Activated T-cell treated with anti-CD3 and anti-CD28 coated beads, Interleukin-2, amount 50 U/mL, for 24 hours (primary cell): Measurements from ENCODE around the gene TSPAN18.

ENCODE experiments used
- DNase-seq: peaks from one replicate; pipeline ENCODE4 v3.0.0-alpha.2; 2020
- H3K27ac Mint-ChIP-seq: 2 replicates; pipeline ENCODE4 v1.8.0; 2020; ENCODE audit warnings: mild to moderate bottlenecking, mixed read lengths
- H3K27me3 Mint-ChIP-seq: 2 replicates; pipeline ENCODE4 v1.8.0; 2020; ENCODE audit warnings: mixed read lengths
- H3K36me3 Mint-ChIP-seq: 2 replicates; pipeline ENCODE4 v1.8.0; 2020; ENCODE audit warnings: low read depth, mixed read lengths
- H3K4me1 Mint-ChIP-seq: 2 replicates; pipeline ENCODE4 v1.8.0; 2020; ENCODE audit warnings: low read depth, mixed read lengths
- H3K4me3 Mint-ChIP-seq: 2 replicates; pipeline ENCODE4 v1.8.0; 2020; ENCODE audit warnings: mild to moderate bottlenecking, moderate library complexity, mixed read lengths
- H3K9me3 Mint-ChIP-seq: 2 replicates; pipeline ENCODE4 v1.8.0; 2020; ENCODE audit warnings: mixed read lengths

Gene TSPAN18

DNA sequence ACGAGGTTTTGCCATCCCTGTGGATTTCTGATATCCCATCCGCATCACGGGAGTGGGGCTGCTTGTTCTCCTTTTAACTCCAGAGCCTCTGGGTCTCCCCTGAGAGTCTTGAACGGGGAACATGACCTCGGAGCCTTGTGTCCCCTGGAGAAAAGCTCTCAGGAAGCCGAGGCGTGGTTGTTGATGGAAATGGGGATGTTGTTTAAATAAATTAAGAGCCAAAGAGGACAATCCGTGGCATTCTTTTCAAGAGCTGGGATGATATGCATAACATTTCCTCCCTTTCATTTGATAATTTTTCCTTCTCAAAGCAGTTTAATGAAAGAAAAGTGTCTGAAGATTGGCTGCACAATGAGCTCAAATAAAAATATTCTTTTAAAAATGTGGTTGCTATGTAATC lies 14.2 kb downstream of the TSPAN18 start:
- no peak for DNase-seq
- Mint-ChIP-seq H3K9me3 (no peaks in the 10 kb centered on the region), H3K27me3 (no peaks in the 10 kb centered on the region), H3K4me3 (no peak overlapping the region), H3K4me1 (peaks cover 36% of the 10 kb centered on the region), H3K36me3 (peaks cover 3% of the 10 kb centered on the region), H3K27ac (no peak overlapping the region)

GRCh38 chr11:44741976-44742375 lies 15.2 kb downstream of the TSPAN18 start:
- no peak overlapping the region for H3K4me3 Mint-ChIP-seq
- no peak overlapping the region for H3K27ac Mint-ChIP-seq
- no peaks in the 10 kb centered on the region for H3K27me3 Mint-ChIP-seq
- peaks cover 3% of the 10 kb centered on the region for H3K36me3 Mint-ChIP-seq
- DNase-seq, result no peak
- H3K9me3 Mint-ChIP-seq, result no peaks in the 10 kb centered on the region
- peaks cover 37% of the 10 kb centered on the region for H3K4me1 Mint-ChIP-seq

DNA sequence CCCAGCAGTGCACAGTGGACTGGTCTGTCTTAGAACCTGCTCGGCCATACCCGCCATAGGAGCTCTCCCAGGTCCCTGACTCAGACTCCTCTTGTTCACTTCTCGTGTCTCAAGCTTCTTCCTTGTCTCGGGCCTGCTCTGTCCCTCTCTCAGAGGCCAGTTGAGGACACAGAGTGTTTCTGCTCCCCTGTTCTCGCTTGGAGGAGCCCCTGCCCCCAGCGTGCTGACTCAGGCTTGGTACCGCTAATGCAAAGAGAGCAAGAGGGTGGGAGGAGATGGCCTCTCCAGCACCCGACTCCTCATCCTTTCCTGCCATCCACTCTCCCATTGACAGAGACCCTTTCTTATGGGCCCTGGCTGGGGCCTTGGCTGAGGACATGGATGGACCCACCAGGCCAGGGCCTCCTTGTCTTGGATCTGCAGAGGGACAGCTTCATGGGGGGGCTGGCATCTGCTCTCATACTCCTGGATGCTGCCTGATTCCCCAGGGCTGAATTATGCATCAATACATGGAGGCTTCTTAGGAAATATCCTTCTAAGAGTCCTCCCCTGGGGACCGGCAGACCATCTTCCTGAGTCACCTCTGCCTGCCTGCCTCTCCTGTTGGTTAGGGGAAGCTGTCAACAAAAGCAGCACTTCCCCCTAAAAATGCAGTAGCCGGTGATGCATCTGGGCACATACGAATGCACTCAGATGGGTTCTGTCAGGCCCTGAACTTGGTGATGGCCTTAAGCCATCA lies 15.9 kb downstream of the TSPAN18 start:
- Mint-ChIP-seq H3K4me1 (peaks cover 37% of the 10 kb centered on the region), H3K9me3 (no peaks in the 10 kb centered on the region), H3K4me3 (no peak overlapping the region), H3K27ac (no peak overlapping the region), H3K27me3 (no peaks in the 10 kb centered on the region), H3K36me3 (peaks cover 3% of the 10 kb centered on the region)
- no peak for DNase-seq

GRCh38 chr11:44743326-44743725 lies 16.6 kb downstream of the TSPAN18 start:
- Mint-ChIP-seq H3K4me1 (peaks cover 37% of the 10 kb centered on the region), H3K27me3 (no peaks in the 10 kb centered on the region), H3K27ac (no peak overlapping the region), H3K4me3 (no peak overlapping the region), H3K36me3 (peaks cover 3% of the 10 kb centered on the region), H3K9me3 (no peaks in the 10 kb centered on the region)
- no peak for DNase-seq

DNA sequence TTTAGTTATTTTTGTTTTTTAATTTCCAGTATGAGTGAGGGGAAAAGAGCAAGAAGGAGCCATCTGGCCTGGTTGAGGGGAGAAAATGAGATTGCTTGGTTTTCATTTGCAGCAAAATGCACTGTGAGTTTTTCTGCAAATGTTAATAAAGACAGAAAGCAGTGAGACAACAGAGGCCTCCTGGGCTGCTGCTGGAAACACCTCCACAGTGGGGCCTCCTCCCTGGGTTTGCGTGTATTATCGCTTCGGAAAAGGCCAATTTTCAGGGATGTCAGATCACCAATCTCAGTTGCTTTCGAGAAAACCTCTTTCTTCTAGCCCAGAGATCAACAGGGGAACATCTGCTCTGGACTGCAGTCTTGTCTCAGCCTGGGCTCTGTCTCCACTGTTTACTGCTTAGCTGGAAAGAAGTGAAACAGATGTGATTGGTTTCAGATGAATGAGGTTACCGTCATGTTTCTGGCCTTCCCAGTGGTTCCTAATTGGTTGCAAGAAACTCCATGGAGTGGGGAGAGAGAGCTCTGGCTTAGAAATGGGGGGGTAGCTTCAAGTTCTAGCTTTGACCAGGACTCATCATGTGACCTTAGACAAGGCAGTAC lies 17.3 kb downstream of the TSPAN18 start:
- H3K27ac Mint-ChIP-seq, result no peak overlapping the region
- no peaks in the 10 kb centered on the region for H3K36me3 Mint-ChIP-seq
- no peaks in the 10 kb centered on the region for H3K27me3 Mint-ChIP-seq
- H3K4me3 Mint-ChIP-seq, result no peak overlapping the region
- H3K9me3 Mint-ChIP-seq, result no peaks in the 10 kb centered on the region
- H3K4me1 Mint-ChIP-seq, result peaks cover 41% of the 10 kb centered on the region
- no peak for DNase-seq

GRCh38 chr11:44746894-44747293 lies 20.1 kb downstream of the TSPAN18 start:
- Mint-ChIP-seq H3K9me3 (no peaks in the 10 kb centered on the region), H3K27ac (no peak overlapping the region), H3K4me3 (no peak overlapping the region), H3K36me3 (no peaks in the 10 kb centered on the region), H3K4me1 (peaks cover 38% of the 10 kb centered on the region), H3K27me3 (no peaks in the 10 kb centered on the region)
- no peak for DNase-seq

- Mint-ChIP-seq H3K4me1 (peaks cover 41% of the 10 kb centered on the region), H3K9me3 (no peaks in the 10 kb centered on the region), H3K4me3 (no peak overlapping the region), H3K27me3 (no peaks in the 10 kb centered on the region), H3K36me3 (no peaks in the 10 kb centered on the region), H3K27ac (no peak overlapping the region)
- no peak for DNase-seq
Observed at GRCh38 chr11:44747316-44747715, 20.6 kb downstream of the TSPAN18 start.

- Mint-ChIP-seq H3K36me3 (no peaks in the 10 kb centered on the region), H3K4me3 (no peak overlapping the region), H3K4me1 (peaks cover 41% of the 10 kb centered on the region), H3K9me3 (no peaks in the 10 kb centered on the region), H3K27ac (peak overlapping the region; percentile 13), H3K27me3 (no peaks in the 10 kb centered on the region)
- no peak for DNase-seq
Observed at GRCh38 chr11:44747836-44748235, 21.1 kb downstream of the TSPAN18 start.

GRCh38 chr11:44748606-44749005 lies 21.8 kb downstream of the TSPAN18 start:
- no peaks in the 10 kb centered on the region for H3K27me3 Mint-ChIP-seq
- no peaks in the 10 kb centered on the region for H3K36me3 Mint-ChIP-seq
- no peaks in the 10 kb centered on the region for H3K9me3 Mint-ChIP-seq
- H3K27ac Mint-ChIP-seq, result no peak overlapping the region
- peaks cover 41% of the 10 kb centered on the region for H3K4me1 Mint-ChIP-seq
- H3K4me3 Mint-ChIP-seq, result no peak overlapping the region
- DNase-seq, result no peak

DNA sequence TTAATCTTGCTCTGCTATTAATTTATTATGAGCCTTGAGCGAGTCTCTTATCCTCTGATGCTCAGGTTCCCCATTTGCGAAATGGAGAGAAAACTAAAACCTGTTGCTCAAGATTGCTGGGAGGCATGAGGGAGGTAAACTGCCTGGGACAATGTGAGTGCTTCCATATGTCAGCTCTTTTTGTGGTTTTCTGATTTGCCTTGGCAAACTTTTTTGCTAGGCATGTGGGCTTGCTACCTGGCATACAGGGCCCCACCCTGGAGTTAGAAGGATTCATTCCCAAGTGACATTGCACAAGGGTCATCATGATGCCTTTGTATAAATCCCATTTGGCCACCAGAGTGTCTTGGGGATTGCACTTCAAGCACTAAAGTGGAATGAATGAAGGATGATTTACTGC lies 22.4 kb downstream of the TSPAN18 start:
- DNase-seq, result no peak
- no peaks in the 10 kb centered on the region for H3K9me3 Mint-ChIP-seq
- H3K27ac Mint-ChIP-seq, result no peak overlapping the region
- H3K4me1 Mint-ChIP-seq, result peaks cover 38% of the 10 kb centered on the region
- H3K4me3 Mint-ChIP-seq, result no peak overlapping the region
- H3K27me3 Mint-ChIP-seq, result no peaks in the 10 kb centered on the region
- no peaks in the 10 kb centered on the region for H3K36me3 Mint-ChIP-seq

DNA sequence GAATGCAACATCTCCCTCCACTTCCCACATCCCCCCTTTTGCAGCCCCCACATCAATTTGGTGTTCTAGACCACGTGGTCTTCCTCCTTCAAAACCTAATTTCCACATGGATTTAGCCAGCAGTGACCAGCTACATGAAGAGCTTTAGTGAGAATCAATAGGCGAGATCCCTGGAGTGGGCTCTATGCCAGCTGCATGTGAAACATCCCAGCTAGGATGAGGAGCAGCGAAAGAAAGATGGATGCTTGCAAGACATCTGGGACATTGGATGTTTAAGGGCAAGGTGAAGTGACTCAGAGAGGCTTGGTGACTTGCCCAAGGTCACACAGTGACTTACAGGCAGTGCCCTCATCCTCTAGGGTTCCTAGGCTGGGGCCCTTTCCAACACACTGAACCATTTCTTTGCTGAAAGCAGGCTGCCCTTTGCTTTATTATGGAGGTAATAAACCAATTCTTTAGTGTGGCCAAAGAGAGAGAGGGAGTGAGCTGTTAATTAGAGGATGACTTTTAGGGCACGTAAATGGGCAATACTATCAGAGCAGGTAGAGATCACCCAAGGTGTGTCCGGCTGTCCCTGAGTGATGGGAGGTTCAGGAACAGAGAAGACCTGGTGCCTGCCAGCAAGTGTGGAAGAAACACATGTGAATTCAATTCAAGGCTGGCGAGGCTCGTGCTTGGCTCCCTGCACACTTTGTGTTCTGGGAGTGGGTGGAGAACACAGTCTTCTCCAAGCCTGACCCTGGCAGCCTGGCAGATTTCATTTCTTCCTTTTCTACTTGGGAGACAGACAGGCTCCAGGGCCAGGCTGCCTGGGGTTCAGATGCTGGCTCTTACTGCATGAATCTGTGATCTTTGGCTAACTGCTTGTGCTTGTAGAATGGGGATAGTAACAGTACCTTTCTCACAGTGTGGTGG lies 24.0 kb downstream of the TSPAN18 start:
- no peak for DNase-seq
- H3K4me1 Mint-ChIP-seq, result peaks cover 29% of the 10 kb centered on the region
- H3K27ac Mint-ChIP-seq, result no peak overlapping the region
- no peaks in the 10 kb centered on the region for H3K9me3 Mint-ChIP-seq
- H3K4me3 Mint-ChIP-seq, result no peak overlapping the region
- H3K36me3 Mint-ChIP-seq, result no peaks in the 10 kb centered on the region
- H3K27me3 Mint-ChIP-seq, result no peaks in the 10 kb centered on the region

DNA sequence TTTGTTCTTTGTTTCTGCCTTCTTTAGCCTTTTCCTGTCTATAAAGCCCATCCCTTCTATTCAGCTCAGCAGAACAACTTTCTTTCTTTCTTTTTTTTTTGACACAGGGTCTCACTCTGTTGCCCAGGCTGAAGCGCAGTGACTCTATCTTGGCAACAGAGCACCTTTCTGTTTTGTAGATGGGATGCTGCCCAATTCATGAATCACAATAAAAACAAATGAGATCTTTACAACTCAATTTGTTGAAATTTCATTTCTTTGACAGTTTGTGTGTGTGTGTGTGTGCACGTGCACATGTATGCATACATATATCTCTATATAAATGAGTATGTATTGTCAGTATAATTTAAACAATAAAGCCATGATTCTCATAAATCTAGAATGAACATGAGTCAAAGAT lies 25.5 kb downstream of the TSPAN18 start:
- no peaks in the 10 kb centered on the region for H3K27me3 Mint-ChIP-seq
- peaks cover 18% of the 10 kb centered on the region for H3K4me1 Mint-ChIP-seq
- no peak overlapping the region for H3K27ac Mint-ChIP-seq
- DNase-seq, result no peak
- no peaks in the 10 kb centered on the region for H3K36me3 Mint-ChIP-seq
- H3K9me3 Mint-ChIP-seq, result peaks cover 2% of the 10 kb centered on the region
- no peak overlapping the region for H3K4me3 Mint-ChIP-seq

- no peak overlapping the region for H3K4me3 Mint-ChIP-seq
- no peaks in the 10 kb centered on the region for H3K27me3 Mint-ChIP-seq
- no peak overlapping the region for H3K27ac Mint-ChIP-seq
- H3K36me3 Mint-ChIP-seq, result no peaks in the 10 kb centered on the region
- peaks cover 2% of the 10 kb centered on the region for H3K9me3 Mint-ChIP-seq
- peaks cover 14% of the 10 kb centered on the region for H3K4me1 Mint-ChIP-seq
- DNase-seq, result no peak
Observed at GRCh38 chr11:44752713-44753112, 26.0 kb downstream of the TSPAN18 start.

DNA sequence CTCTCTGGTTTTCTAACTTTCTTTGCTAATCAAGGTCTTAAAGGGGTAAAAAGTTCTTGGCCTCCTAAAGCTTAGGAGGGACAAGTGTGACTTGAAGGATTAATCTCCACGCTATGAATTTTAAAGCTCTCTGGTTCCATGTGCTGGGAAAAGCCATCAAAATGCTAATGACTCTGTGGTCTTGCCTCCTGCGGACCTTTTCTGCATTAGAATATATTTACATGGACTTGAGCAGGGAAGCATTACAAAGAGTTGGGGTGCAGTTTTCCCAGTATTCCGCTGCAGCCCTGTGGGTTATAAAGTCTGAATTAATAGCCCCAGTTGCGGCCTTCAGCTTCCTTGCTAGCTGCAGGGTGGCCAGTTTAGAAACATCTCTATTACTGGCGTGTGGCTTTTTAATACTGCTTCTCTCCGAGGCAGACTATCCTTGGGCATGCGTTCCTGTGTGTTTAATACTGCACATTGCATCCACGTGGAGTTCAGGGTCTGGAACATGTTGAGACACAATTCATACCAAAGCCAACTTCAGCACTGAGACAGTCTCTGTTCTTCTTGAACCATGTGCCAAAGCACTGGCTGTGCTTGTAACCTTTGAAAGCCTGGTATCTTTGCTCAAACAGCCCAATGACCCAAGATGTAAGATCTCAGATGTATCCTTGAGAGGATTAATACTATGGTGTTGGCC lies 27.3 kb downstream of the TSPAN18 start:
- no peak overlapping the region for H3K27ac Mint-ChIP-seq
- peaks cover 6% of the 10 kb centered on the region for H3K4me1 Mint-ChIP-seq
- no peak overlapping the region for H3K4me3 Mint-ChIP-seq
- no peaks in the 10 kb centered on the region for H3K27me3 Mint-ChIP-seq
- no peak for DNase-seq
- H3K36me3 Mint-ChIP-seq, result peaks cover 2% of the 10 kb centered on the region
- peaks cover 10% of the 10 kb centered on the region for H3K9me3 Mint-ChIP-seq
